C4-2B (cell line): ENCODE results near the gene SPACDR.

Experiments used
- H3K27ac ChIP-seq: fragments of 450-650 bp; 2 replicates; pipeline ENCODE4 v1.5.1; 2017
- CTCF ChIP-seq: fragments of 450-650 bp; conservative IDR thresholded peaks from 2 replicates; pipeline ENCODE4 v1.5.1; 2017; ENCODE audit warnings: mild to moderate bottlenecking
- ZFX ChIP-seq: fragments of 450-650 bp; IDR thresholded peaks from 2 replicates; pipeline ENCODE4 v1.6.1; 2017

Gene SPACDR

DNA sequence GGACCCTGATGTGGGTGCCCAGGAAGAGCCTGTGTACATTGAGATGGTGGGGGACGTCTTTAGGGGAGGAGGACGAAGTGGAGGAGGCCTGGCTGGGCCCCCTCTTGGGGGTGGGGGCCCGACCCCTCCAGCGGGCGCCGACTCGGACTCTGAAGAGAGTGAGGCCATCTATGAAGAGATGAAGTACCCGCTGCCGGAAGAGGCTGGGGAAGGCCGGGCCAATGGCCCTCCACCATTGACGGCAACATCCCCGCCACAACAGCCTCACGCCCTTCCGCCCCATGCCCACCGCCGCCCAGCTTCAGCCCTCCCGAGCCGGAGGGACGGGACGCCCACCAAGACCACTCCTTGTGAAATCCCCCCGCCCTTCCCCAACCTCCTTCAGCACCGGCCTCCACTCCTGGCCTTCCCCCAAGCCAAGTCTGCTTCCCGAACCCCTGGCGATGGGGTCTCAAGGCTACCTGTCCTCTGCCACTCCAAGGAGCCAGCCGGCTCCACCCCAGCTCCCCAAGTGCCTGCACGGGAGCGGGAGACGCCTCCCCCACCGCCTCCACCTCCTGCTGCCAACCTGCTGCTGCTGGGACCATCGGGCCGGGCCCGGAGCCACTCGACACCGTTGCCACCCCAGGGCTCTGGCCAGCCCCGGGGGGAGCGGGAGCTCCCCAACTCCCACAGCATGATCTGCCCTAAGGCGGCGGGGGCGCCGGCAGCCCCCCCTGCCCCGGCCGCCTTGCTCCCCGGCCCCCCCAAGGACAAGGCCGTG is 24.5 kb upstream of the SPACDR start:
- TF ChIP-seq CTCF (no peak), ZFX (no peak)
- H3K27ac ChIP-seq = no peak overlapping the region

DNA sequence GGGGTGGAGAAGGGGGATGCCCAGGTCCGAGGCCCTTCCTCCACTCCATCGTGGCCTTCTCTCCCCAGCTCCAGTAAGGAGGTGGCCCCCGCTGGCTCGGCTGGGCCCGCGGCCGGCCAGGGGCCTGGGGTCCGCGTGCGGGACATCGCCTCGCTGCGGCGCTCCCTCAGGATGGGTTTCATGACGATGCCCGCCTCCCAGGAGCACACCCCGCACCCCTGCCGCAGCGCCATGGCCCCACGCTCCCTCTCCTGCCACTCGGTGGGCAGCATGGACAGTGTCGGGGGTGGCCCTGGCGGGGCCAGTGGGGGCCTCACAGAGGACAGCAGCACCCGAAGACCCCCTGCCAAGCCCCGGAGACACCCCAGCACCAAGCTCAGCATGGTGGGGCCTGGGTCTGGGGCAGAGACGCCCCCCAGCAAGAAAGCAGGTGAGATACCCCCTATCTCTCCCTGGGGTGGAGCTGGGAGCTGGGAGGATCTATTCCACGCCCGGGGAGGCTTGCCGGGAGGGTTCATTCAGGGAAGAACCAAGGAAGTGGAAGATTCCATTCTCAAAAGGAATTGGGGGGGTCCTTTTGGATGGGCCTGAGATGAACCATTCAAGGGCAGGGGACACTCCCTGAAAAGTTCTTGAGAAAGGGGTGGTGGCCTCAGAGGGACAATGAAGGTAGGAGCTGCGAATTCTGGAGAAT is 22.8 kb upstream of the SPACDR start:
- H3K27ac ChIP-seq = no peak overlapping the region
- TF ChIP-seq ZFX (no peak), CTCF (no peak)

DNA sequence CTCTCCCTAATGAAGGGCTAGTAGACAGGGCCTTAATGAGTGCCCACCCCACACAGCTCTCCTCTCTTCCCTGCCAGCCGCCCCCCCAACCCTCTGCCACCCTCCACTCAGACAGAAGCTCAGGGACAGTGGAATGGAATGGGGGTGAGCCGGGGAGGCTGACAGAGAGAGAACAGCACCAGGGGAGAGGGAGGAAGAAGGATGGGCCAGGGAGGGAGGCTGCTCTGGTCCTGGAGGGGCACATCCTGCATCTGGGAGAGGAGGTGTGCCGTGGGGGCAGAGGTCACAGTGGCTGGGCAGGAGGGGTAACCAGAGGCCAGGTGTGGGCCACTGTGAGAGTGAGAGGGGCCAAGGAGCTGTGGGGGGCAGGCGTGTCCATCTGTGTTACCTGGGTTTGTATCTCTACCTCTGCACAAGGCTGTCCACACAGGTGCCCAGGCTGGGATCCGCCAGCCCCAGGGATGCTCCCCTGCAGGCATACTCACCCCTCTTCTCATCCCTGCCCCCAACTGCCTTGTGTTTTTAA is 22.1 kb upstream of the SPACDR start:
- no peak overlapping the region for H3K27ac ChIP-seq
- TF ChIP-seq ZFX (no peak), CTCF (no peak)

DNA sequence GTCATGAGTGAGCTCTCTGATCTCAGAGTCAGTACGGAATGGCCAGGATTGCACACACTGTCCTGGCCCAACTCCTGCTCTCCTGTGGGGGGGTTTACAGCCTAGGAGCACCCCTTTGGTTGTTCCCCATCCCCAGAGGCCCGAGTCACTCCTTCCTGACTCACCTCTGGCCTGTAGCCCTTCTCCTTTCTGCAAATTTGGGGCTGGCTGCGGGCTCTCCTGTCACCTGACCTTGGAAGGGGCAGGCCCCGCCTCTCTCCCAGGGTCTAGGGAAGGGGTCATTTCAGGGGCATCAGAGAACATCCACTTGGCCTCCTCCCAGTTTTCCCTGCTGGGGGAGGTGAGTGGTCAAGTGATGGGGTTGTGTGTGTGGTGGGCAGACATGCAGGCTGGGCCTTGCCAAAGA is 21.4 kb upstream of the SPACDR start:
- H3K27ac ChIP-seq = no peak overlapping the region
- TF ChIP-seq ZFX (no peak), CTCF (no peak)

- TF ChIP-seq CTCF = no peak
- TF ChIP-seq ZFX = no peak
- H3K27ac ChIP-seq = no peak overlapping the region
Measured at GRCh38 chr7:100484673-100485045, 20.6 kb upstream of the SPACDR start.

GRCh38 chr7:100483722-100484672 is 19.9 kb upstream of the SPACDR start, which contains the start of gene NYAP1:
Gene NYAP1, plus strand, starts transcription at chr7:100483927. Its CDS starts 1,385 bp downstream, at chr7:100485312.
- TF ChIP-seq ZFX (no peak), CTCF (no peak; the same call in 1 of the 2 replicates)
- no peak within 1 kb of the TSS for H3K27ac ChIP-seq
